Panc1 (cell line): ENCODE data around the gene SUSD4. TPM values are rescaled to one million over a fixed set of nuclear protein-coding genes. Genes with fewer than 3 reads are reported as not detected.
A peak's percentile ranks its signal among the peaks of the same experiment; 100 is the strongest.

Experiments
- ATAC-seq: fragments of 200-7000 bp; cut with Tn5 transposase; 2 replicates; pipeline ENCODE4 v1.9.1; 2020; ENCODE audit warnings: mild to moderate bottlenecking, moderate library complexity
- Bru-seq: library from RNA; stranded (reverse); fragments of 400-500 nt; gene quantifications from one replicate; lab custom pipeline; 2021; lab: Mats Ljungman, UMichigan
- BruChase-seq, 2 experiments: library from RNA; stranded (reverse); fragments of 400-500 nt; gene quantifications; one replicate each; lab custom pipeline; 2021; lab: Mats Ljungman, UMichigan
- BruUV-seq: library from RNA; stranded (reverse); fragments of 400-500 nt; replicated peaks from 2 replicates; lab custom pipeline; 2021; lab: Mats Ljungman, UMichigan
- CTCF ChIA-PET: fragments of 300-600 bp; sonication (Branson Sonifier 250); formaldehyde crosslinking; loops from one replicate; lab custom pipeline; 2022; ENCODE audit warnings: antibody characterized with exemption; lab: Charles Lee
- POLR2A ChIA-PET: fragments of 300-600 bp; sonication (Branson Sonifier 250); formaldehyde crosslinking; loops from one replicate; lab custom pipeline; 2022; ENCODE audit warnings: antibody characterized with exemption; lab: Charles Lee
- DNase-seq: peaks from one replicate; pipeline ENCODE4 v3.0.0-alpha.2; 2010; ENCODE audit warnings: low read depth, low spot score
- H3K27ac ChIP-seq: 2 replicates; pipeline ENCODE4 v1.5.1; 2011; ENCODE audit warnings: mild to moderate bottlenecking, low read length, inconsistent platforms
- H3K27me3 ChIP-seq: fragments of 200-500 bp; sonication (Bioruptor generic); 2 replicates; pipeline ENCODE4 v1.6.0; 2014; ENCODE audit warnings: low read length, inconsistent platforms; ENCODE audit not compliant: control insufficient read depth, insufficient read depth
- H3K36me3 ChIP-seq: fragments of 200-500 bp; sonication (Bioruptor generic); 2 replicates; pipeline ENCODE4 v1.5.1; 2014; ENCODE audit warnings: inconsistent platforms, mild to moderate bottlenecking, low read length, moderate library complexity; ENCODE audit not compliant: control insufficient read depth, insufficient read depth
- H3K4me1 ChIP-seq: 2 replicates; pipeline ENCODE4 v1.5.1; 2011; ENCODE audit warnings: inconsistent platforms, mild to moderate bottlenecking, low read length, moderate library complexity; ENCODE audit not compliant: control insufficient read depth, insufficient read depth
- H3K4me3 ChIP-seq, 2 experiments: 2 replicates each; pipeline ENCODE4 v1.5.1; 2011 to 2012; ENCODE audit warnings: low read depth in 2 of 2, low read length in 2 of 2, mild to moderate bottlenecking in 2 of 2, inconsistent platforms in 1 of 2, moderate library complexity in 1 of 2
- H3K9me3 ChIP-seq: fragments of 200-500 bp; sonication (Bioruptor generic); 2 replicates; pipeline ENCODE4 v1.5.1; 2014; ENCODE audit warnings: low read depth, mild to moderate bottlenecking, inconsistent platforms, low read length, moderate library complexity; ENCODE audit not compliant: control insufficient read depth, insufficient read depth
- POLR2AphosphoS5 ChIP-seq: IDR thresholded peaks from 2 replicates; pipeline ENCODE4 v1.6.1; 2012; ENCODE audit warnings: mild to moderate bottlenecking, low read depth, low read length, moderate library complexity
- REST ChIP-seq, 2 experiments: IDR thresholded peaks; 2 replicates each; pipeline ENCODE4 v1.6.1; 2011 to 2012; ENCODE audit warnings: low read depth in 2 of 2, control low read depth in 1 of 2, low read length in 1 of 2, mild to moderate bottlenecking in 1 of 2, moderate library complexity in 1 of 2; ENCODE audit not compliant: insufficient read depth in 1 of 2
- SIN3A ChIP-seq: IDR thresholded peaks from 2 replicates; pipeline ENCODE4 v1.6.1; 2012; ENCODE audit warnings: low read depth, mild to moderate bottlenecking, low read length, moderate library complexity, borderline replicate concordance; ENCODE audit not compliant: insufficient read depth
- TCF7L2 ChIP-seq: IDR thresholded peaks from 2 replicates; pipeline ENCODE4 v1.6.1; 2011; ENCODE audit warnings: mild to moderate bottlenecking, low read depth, low read length, inconsistent platforms
- in situ Hi-C: cut with HindIII; loops from 2 replicates; pipeline ENCODE4 v1.10.0; 2016; ENCODE audit warnings: low sequenced_read_pairs, low pct_unique_long_range_greater_than_20kb
- intact Hi-C: fragments of 100-400 bp; cut with micrococcal nuclease; formaldehyde crosslinking; loops from one replicate; pipeline ENCODE4 v1.10.0; 2022; ENCODE audit not compliant: unreplicated experiment
- long read RNA-seq: library from polyadenylated mRNA; unstranded; transcript quantifications from one replicate; pipeline ENCODE4 v2.0.0, GENCODE V29; 2021; ENCODE audit not compliant: unreplicated experiment
- polyA plus RNA-seq: library from polyadenylated mRNA; unstranded; fragments of >200 nt; gene quantifications from one replicate; pipeline ENCODE4 v1.2.1, GENCODE V29; 2012; ENCODE audit warnings: missing spikeins; ENCODE audit not compliant: insufficient read length
- total RNA-seq: library from RNA; stranded (reverse); gene quantifications from one replicate; pipeline ENCODE4 v1.2.1, GENCODE V29; 2021; ENCODE audit not compliant: unreplicated experiment
- TF ChIP-seq, protein P1 (sequence below): fragments of 450-650 bp; IDR thresholded peaks from 2 replicates; pipeline ENCODE4 v1.5.1; 2017; ENCODE audit warnings: mild to moderate bottlenecking

Gene SUSD4
- total RNA-seq = 0.28 TPM
- polyA plus RNA-seq = not detected
- percentile 12 among the genes with signal in this experiment for Bru-seq, nascent RNA
- percentile 11 among the genes with signal in this experiment for BruChase-seq, experiment 1, labeled RNA remaining after a 2-hour chase
- percentile 10 among the genes with signal in this experiment for BruChase-seq, experiment 2, labeled RNA remaining after a 6-hour chase
- long read RNA-seq = 0 reads

- TF ChIP-seq, protein P1, sequence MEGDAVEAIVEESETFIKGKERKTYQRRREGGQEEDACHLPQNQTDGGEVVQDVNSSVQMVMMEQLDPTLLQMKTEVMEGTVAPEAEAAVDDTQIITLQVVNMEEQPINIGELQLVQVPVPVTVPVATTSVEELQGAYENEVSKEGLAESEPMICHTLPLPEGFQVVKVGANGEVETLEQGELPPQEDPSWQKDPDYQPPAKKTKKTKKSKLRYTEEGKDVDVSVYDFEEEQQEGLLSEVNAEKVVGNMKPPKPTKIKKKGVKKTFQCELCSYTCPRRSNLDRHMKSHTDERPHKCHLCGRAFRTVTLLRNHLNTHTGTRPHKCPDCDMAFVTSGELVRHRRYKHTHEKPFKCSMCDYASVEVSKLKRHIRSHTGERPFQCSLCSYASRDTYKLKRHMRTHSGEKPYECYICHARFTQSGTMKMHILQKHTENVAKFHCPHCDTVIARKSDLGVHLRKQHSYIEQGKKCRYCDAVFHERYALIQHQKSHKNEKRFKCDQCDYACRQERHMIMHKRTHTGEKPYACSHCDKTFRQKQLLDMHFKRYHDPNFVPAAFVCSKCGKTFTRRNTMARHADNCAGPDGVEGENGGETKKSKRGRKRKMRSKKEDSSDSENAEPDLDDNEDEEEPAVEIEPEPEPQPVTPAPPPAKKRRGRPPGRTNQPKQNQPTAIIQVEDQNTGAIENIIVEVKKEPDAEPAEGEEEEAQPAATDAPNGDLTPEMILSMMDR = no peak
- TF ChIP-seq SIN3A = no peak
- TF ChIP-seq REST (IDR thresholded peaks at IDR 0.05; ENCODE audit: insufficient read depth in 1 of 2, low read depth in 2 of 2, low read length in 1 of 2) = no peak
- no peak for TF ChIP-seq POLR2AphosphoS5
- no peak for TF ChIP-seq TCF7L2
- in situ Hi-C loops = no loop called here
- no TSS peak for BruUV-seq
- Histone ChIP-seq H3K4me1 (peaks cover 2% of the 10 kb centered on the region; the same call in 1 of the 2 replicates), H3K27me3 (peaks cover 37% of the 10 kb centered on the region), H3K9me3 (no peaks in the 10 kb centered on the region), H3K36me3 (no peaks in the 10 kb centered on the region), H3K4me3 (peak within 1 kb of the TSS; percentile 35 to 50), H3K27ac (no peak within 1 kb of the TSS)
- intact Hi-C loops = no loop called here
- CTCF ChIA-PET = interaction anchor here (0.6 to 0.7 kb wide), 3 partner anchors 27 to 793 kb away, joined by 3 to 7 read pairs (median 6); no protein-coding TSS in a partner anchor
- DNase-seq (no peak), ATAC-seq (peak; percentile 79)
- POLR2A ChIA-PET = no interaction called here
Measured at GRCh38 chr1:223363856-223364684, at the start of gene SUSD4. TSS of gene SUSD4 (minus strand) at chr1:223364176. CDS start at chr1:223363425, 751 bp downstream.

GRCh38 chr1:223413216-223413615 lies 49.2 kb upstream of the SUSD4 start:
- no TSS peak for BruUV-seq

More at GRCh38 chr1:223413216-223413615, 49.2 kb upstream of the SUSD4 start:
- ATAC-seq = no peak
- no peaks in the 10 kb centered on the region for H3K9me3 ChIP-seq
- no peak overlapping the region for H3K4me3 ChIP-seq
- no peaks in the 10 kb centered on the region for H3K36me3 ChIP-seq
- in situ Hi-C loops = no loop called here
- intact Hi-C loops = no loop called here
- CTCF ChIA-PET = no interaction called here
- H3K4me1 ChIP-seq = no peaks in the 10 kb centered on the region
- no peak overlapping the region for H3K27ac ChIP-seq
- no peak for DNase-seq
- POLR2A ChIA-PET = no interaction called here
- H3K27me3 ChIP-seq = peaks cover 10% of the 10 kb centered on the region
- TF ChIP-seq, protein P1 = no peak
- no peak for TF ChIP-seq TCF7L2
- TF ChIP-seq SIN3A = no peak
- TF ChIP-seq POLR2AphosphoS5 = no peak
- TF ChIP-seq REST (IDR thresholded peaks at IDR 0.05; ENCODE audit: insufficient read depth in 1 of 2, low read depth in 2 of 2, low read length in 1 of 2) = no peak
